ENCODE data around the gene LGALS3BP.
A peak's percentile ranks its signal among the peaks of the same experiment; 100 is the strongest.

LGALS3BP gene

DNA sequence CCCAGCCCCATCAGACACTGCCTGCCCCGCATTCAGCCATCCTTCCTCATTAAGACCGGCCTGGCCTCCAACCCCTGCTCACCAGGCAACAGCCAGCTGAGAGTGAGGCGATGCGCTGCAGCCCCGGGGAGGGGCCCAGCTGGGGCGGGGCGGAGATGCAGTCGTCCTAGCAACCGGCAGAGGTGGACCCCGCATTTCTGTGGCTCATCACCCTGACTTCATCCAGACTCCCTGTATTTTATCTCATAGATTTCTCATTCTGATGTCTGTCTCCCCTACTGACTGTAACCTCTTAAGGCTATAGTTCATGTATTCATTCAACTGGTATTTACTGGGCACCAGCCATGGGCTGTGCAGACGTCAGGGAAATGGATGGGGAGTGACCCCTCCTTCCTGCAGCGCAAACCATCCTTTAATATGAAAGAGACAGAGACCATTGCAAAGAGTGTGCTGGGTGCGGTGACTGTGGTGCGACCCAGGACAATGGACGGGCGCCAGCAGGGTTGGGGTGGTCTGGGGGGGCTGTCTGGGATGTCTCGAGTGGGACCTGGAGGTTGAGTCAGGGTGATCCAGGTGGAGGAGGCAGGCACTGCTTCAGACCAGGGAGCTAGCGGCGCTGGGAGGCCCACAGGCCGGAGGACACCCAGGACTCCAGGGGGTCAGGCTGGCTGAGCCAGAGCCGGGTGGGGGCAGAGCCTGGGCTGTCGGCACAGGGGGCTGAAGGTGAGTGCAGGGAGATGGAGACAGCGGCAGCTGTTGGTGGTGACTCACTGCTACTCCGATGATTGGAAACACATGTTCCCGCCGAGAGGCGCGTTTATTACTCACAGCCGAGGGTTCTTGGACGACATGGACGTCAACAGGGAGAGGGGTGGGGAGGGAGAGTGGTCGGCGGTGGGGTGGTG is 44.1 kb downstream of the LGALS3BP start:
- no peak for DNase-seq

DNA sequence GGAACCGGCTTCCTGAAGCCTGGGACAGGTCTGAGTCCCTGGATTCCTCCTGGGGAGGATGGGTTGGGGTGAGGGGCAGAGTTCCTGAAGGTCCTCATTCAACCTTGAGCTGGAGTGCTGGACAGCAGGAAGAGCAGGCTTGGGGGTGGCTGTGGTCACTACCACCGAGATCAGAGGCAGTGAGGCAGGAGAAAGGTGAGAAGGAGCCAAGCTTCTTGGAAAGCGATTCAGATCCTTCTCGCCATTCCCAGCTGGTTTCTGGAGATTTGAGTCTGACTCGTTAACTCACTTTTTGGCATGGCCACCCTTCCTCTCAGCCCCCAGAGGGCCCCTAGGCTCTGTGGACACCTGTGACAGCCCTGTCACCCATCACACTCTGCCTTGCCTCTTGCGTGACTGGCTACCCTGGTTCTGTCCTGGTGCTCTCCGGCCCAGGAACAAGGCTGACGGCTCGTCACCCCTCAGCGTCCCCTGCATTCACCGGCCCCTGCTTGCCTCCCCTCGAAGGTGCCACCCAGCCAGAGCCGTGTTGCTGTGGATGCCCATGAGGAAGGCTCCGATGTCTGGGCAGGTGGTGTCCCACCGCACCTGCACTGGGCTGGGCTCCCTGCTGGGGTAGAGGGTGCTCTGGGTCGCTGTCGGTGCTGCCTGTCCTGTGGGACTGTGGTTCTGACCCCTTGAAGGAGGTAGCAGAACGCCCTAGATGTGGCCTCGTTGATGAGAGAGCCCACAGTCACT is 44.9 kb downstream of the LGALS3BP start:
- no peak for DNase-seq

DNA sequence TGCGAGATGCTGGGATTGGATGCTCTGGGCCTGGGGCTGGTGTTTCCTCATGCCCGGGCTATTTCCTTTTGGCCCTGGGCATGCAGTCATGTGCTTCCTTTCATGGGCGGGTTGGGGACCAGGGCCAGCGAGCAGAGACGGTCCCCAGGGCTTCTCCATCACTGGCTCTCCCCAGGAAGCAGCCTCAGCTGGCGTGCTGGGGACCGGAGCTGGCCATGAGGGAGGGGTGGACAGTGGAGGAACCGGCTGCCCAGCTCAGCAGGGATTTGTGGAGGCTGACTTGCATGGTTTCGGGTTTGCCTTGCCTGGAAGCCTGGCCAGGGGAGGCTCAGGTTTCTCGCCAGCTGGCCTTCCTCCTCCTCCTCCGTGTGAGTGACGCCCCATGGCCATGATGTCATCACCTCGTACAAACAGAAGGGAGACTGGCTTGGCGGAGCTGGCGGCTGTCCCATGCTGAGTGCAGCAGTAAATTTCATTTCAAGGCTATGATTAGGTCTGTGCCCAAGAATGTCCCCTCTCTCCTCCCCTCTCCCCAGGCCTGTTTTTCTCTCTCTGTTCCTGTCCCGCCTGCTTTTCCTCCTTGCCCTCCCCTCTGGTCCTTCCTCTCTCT is 45.7 kb downstream of the LGALS3BP start:
- no peak for DNase-seq

DNA sequence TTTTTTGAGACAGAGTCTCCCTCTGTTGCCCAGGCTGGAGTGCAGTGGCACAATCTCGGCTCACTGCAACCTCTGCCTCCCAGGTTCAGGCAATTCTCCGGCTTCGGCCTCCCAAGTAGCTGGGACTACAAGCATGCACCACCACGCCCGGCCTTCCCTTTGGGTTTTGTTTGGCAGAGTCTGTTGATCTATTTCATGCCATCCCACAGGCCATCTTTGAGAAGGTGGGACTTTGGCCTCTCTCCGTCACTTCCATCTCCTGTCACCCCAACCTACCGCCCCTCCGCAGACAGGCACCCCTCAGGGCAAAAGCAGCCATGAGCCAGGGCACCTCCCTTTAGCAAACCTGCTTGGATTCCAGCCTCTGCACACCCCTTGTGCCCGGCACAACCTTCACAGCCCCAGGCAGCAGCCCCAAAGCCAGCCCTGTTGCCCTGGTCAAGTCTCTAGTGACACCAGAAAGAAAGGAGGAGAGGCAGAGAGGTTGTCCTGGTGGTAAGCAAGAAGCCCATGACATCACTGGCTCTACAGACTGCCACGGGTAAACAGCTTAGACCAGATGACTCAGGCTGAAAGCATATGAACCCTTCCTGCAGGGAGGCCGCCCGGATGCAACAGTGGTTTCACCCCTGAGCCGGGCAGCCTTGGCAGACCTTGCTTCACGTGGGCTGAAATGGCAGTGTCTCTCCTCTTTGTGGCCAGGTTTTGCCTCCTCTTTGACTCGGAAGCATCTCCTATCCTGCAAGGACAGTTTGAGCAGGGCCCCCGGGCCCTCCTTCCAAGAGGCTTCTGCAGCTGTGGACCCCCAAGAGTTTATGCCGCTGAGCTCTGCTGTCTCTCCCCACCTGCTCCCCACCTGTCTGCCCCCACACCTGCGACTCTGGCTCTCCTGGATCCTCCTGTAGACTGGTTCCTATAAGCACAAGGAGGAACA is 46.4 kb downstream of the LGALS3BP start:
- DNase-seq, result peak; percentile 28

DNA sequence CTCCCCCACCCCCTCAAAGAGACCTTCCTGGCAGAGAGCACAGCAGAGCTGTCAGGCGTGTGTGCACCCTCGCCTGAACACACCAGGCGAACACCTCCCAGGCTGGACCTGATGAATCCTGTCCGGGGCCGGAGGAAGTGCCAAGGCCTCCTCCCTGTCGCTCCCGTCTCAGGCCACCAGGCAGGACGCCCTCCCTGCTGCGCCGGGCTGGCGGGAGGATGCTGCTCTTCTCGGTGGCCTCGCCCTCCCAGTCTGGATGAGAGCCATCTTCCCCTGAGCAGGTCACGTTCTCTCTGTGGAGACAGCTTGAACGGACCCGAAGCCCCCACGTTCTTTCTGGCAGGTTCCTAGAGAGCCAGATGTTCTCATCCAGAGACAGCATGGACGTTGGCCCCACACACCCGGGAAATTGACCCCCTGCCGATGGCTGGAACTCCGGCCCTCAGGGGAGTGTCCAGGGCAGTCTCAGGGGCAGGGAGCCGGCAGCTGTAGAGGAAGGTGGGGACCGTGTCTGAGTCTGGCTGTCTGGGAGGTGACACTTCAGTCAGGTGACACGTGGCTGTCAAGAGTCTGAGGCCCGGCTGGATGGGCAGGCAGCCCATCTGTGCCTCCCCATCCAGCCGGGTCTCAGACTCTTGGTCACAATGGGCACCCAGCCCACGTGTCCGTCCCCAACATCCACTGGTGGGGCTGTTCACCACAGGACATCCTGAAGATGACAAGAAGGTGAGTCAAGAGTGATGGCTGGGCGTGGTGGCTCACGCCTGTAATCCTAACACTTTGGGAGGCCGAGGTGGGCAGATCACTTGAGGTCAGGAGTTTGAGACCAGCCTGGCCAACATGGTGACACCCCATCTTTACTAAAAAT is 49.6 kb downstream of the LGALS3BP start:
- no peak for DNase-seq

DNA sequence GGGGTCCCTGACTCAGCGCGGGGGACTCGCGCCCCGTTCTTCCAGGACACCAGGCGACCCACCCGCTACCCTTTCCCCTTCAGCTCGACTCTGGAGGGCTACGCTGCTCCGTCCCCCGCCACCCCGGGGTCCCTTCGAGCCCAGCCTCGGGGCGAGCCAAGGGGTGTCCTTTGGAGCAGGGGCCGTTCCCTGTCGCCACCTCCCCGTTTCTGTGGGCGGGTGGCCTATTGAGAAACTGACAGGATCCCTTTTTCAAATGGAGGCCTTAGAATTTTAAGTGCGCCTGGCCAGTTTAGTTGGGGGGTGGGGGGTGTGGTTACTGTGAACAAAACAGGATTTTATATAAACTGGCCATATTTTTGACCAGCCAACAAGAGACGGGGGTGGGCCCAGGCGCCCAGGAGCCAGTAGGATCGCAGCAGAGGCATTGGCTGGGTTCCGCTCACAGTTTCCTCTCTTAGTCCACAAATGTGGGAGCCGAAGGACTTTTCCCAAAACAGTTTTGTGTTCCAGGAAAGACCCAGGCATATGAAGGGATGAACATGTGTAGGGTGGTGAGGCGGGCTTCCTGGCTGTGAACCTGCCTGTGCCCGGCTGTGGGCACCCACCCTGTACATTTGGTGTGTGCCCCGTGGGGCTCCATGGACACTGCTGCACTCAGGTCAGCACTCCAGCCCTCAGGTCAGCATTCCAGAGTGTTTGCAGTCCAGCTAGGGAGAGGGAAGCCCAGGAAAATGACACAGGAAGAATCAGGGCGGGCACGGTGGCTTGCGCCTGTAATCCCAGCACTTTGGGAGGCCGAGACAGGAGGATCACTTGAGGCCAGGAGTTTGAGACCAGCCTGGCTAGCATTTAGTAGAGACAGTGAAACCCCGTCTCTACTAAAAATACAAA is 53.8 kb downstream of the LGALS3BP start:
- no peak for DNase-seq

DNA sequence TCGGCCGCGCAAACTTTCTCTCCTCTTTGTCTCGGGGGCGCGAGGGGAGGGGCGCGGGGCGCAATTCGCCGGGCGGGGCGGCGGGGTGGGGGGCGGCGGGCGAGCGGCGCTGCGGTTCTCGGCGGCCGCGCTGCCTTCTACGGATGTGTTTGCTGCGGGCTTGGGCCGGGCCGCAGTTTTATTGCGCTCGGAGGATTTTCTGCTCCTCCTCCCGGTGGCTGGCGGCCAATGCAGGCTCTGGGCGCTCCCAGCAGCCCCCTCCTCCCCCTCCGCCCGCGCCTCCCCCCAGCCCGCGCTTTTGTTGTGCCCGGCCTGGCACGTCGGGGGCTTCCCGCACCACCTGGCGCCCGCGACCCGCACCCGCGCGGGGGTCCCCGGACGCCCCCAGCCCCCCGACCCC is 54.5 kb downstream of the LGALS3BP start, which contains the start of gene TIMP2:
TIMP2 (minus strand) TSS at position 154 of the 400 bp plus-strand sequence. CDS start 299 bp downstream, outside the sequence.
- peak; percentile 66 for DNase-seq

DNA sequence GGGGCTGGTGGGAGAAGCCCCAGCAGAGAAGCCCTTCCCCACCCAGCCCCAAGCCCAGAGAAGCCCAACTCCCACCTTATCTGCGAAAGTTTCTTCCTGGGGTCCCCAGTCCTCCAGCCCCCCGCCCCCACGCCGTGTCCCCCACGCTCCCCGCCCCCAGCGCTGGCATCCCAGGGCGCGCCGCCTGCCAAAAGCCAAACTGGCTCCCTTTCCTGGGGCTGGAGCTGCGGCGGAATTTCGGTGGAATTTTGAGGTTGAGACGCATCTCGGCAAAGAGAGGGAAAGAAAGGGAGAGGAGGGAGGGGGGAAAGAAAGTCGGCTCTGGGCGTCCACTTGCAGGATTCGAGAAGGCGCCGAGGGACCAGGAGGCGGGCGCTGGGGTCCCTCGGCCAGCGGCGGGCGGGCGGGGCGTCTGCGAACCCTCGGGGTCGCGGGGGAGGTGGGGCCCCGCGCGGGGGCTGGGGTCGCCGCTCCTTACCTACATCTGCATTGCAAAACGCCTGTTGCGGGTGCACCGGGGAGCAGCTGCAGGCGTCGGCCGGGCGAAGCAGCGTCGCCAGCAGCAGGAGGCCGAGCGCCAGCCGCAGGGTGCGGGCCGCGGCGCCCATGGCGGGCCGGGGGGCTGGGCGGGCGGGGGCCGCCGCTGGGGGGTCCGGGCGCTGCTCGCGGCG is 55.1 kb downstream of the LGALS3BP start:
- DNase-seq, result no peak

DNA sequence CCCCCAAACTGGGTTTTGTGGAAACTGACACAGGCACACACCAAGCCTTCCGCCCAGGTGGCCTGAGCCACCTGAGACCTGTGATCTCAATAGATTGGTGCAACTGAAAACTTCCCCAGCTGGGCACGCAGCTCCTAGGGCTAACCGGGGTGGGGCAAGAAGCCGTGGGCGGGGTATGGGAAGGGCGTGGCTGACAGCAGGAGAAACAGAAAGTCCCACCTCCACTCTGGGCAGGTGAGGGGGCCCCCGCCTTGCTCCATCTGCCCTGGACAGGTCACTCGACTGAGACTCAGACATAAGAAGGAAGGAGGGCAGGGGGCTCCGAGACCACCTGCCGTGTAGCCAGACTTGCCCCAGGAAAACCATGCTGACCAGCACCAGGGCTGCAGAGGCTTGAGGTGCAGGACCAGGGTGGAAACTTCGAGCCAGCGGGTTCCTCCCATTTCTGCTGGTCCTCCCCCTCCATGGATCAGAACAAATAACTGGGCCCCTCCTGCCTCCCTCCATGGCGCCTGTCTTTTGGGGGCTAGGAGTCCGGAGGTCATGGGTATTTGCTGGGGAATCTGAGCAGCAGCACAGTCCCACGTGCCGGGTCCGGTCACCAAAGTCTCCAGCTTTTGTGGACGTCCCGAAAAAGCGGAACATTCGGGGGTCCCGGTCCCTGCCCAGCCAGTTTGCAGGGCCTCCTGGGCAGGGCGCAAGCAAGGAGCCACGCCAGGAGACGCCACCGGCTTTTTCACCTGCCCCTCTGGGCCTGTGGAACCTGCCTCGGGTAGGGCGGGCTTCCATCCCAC is 55.9 kb downstream of the LGALS3BP start:
- DNase-seq, result peak; percentile 53

DNA sequence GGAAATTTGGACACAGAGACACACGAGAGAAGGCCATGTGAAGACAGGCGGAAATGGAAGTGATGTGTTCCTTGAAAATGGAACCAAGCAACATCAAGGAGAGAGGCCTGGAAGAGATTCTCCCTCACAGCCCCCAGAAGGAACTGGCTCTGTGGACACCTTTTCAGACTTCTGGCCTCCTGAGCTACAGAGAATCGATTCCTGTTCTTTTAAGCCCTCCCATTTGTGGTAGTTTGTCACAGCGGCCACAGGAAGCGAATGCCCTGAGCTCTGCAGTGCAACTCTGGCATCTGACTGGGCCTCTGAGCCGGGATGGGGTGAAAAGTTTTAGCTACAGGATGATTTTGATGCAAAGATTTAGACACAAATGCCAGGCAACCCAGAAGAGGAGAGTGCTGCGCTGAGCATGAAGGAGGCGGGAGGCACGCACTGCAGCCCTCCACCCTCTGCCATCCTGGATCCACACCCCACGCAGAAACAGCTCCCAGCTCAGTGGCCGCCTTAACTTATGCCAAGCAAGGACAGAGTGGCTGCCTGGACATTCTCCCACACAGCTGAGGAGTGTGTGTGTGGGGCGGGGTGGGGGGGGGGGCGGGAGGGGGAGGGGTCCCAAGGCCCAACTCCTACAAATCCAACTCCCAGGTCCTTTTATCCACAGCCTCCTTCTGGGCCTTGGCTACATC is 56.8 kb downstream of the LGALS3BP start:
- no peak for DNase-seq

DNA sequence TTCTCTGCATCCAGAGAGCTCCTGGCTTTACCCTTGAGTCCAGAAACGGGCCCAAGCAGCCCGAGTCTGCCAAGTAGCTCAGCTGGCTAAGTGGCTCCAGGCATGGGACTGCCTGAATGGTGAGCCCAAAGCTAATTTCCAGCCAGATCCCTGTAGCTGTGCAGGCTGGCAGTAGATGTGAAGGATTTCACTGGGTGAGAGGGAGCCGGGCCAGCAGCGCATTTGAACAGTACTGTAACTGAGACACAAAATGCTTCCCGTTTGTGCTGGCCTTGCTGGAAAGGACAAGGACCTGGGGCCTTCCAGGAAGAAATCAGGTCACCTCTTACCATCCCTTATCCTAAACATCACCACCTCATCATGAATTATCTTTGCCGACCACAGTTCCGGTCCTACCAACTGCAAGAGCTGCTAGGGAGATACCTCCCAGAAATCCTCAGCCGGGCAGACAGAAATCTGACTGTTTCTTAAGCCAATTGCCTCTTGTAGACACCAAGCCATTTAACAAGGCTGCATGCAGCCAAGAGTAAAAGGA is 58.2 kb downstream of the LGALS3BP start:
- no peak for DNase-seq
